Embryonic facial prominence (tissue), 1 donor: ENCODE measurements around the gene SEMA3C.

ENCODE experiments used
- DNase-seq: peaks from one replicate; pipeline ENCODE4 v3.0.0-alpha.2; 2016; ENCODE audit errors: extremely low spot score

SEMA3C gene

GRCh38 chr7:80848841-80849240, 70.0 kb downstream of the SEMA3C start:
- no peak for DNase-seq

DNA sequence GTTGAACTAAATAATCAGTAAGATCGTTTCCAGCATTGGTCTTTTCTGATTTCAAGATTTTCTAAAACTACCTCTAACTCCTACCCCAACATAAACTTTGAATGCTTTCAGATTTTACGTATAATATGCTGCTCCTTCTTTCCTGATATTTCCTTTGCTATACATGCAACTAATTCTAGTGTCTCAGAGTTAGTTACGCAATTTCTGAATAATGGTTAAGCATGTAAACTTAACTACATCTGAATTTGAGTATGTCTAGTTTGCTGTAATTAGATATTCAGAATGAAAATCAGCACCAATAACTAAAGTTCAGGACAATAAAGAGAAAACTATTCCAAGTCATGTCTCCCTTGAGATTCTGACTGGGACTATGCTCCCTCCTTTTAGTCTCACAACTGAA, 71.0 kb downstream of the SEMA3C start:
- no peak for DNase-seq

DNA sequence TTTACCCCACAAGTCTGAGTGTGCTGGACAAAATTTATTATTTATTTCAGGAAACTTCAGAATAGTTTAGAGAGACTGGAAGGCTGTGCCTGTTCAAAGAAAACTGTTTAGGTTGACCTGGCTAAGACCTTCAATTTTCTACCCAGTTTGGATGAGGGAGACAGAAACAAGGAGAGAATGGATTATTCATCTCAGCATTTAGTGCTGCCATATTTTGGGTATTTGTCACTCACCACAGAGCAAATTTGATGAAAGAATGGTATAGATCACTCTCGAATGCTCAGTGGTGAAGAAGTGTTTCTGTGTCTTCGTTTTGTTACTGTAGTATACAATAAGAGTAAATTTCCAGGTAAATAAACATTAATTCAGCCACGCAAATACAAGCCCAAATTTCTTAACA, 71.8 kb downstream of the SEMA3C start:
- DNase-seq: no peak

DNA sequence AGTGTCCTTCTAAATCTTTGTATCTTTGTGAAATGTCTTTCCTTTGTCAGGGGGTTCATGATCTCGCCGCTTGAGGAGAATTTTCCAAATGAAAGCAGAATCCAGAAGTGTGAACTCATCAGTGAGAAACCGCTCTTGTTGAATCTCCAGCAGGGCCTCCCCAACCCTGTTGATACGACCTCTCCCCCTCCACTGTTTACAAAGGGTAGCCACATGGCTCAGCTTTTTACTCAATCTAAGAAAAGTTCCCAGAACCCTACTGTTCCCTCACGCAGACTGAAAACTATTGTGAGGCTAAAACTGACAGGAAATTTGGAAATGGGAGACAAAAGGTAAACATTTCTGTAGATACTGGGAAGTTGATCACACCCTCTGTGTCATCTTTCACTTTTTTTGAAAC, 73.9 kb downstream of the SEMA3C start:
- DNase-seq: no peak

GRCh38 chr7:80843018-80843677, 75.7 kb downstream of the SEMA3C start:
- no peak for DNase-seq

DNA sequence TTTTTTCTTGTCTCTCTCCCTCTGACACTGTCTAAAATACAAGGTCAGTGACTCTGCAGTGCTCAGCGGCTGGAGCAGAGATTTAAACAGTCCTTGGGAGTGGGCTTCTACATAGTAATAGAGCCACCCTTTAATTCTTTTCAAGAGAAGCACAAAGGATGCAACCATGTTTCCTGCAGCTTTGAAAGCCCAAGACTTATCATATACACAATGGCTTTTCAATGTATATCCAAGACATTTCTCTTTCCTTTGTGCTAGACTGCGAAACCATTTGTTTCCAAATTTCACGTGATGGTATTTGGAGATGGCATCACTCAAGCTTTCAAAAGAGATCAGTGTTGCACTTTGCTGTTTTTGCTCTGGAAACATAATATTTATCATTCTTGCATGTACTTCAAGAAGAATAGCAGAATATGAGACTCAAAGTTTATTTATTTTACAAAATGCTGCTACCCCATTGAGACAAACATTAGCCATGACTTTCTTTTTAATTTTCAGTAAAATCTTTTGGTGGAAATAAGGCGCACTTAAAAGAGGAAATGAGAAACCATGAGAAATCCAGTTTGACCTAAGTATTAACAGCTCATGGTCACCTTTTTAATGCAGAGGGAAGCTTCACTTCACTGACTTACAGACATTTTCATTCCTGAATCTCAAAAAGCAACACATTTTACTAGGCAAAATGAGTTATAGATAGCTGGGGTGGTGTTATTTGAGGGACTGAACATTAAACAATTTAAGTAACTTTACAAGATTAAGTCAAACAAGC, 76.6 kb downstream of the SEMA3C start:
- no peak for DNase-seq

GRCh38 chr7:80841423-80841955, 77.4 kb downstream of the SEMA3C start:
- no peak for DNase-seq

GRCh38 chr7:80840681-80841080, 78.2 kb downstream of the SEMA3C start:
- DNase-seq: no peak

- DNase-seq: no peak
These were observed 79.0 kb downstream of the SEMA3C start for GRCh38 chr7:80839855-80840254.

DNA sequence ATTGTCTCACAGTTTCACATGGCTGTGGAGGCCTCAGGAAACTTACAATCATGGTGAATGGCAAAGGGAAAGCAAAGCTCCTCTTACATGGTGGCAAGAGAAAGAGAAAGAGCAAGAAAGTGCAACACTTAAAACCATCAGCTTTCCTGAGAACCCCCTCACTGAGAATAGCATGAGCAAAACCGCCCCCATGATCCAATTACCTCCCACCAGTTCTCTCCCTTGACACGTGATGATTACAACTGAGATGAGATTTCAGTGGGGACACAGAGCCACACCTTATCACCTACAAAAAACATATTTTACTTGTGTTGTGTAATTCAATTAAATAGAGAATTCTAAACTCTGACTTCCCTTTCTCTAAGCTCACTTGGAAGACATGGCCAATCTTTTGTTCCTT, 80.2 kb downstream of the SEMA3C start:
- no peak for DNase-seq

DNA sequence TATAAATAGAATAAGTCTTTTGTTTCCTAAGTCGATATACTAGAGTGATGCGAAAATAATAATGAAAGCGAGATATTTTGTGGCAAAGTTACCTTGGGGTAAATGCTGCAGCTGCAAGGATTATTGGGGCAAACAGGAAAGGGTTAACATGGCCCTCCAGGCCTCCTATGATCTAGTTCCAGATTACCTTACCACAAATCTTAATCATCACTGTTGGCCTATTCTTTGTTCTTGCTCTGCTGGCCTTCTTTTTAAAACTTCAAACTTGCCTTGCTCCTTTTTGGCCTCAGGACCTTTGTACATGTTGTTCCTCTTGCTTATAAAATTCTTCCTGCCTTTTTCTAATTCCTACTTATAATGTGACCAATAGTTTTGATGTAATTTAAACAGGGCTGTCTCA, 81.5 kb downstream of the SEMA3C start:
- DNase-seq: no peak

- DNase-seq: no peak
These were observed 83.6 kb downstream of the SEMA3C start for GRCh38 chr7:80835251-80835650.

GRCh38 chr7:80833289-80834268, 85.3 kb downstream of the SEMA3C start:
- no peak for DNase-seq

- no peak for DNase-seq
These were observed 86.8 kb downstream of the SEMA3C start for GRCh38 chr7:80832006-80832405.

DNA sequence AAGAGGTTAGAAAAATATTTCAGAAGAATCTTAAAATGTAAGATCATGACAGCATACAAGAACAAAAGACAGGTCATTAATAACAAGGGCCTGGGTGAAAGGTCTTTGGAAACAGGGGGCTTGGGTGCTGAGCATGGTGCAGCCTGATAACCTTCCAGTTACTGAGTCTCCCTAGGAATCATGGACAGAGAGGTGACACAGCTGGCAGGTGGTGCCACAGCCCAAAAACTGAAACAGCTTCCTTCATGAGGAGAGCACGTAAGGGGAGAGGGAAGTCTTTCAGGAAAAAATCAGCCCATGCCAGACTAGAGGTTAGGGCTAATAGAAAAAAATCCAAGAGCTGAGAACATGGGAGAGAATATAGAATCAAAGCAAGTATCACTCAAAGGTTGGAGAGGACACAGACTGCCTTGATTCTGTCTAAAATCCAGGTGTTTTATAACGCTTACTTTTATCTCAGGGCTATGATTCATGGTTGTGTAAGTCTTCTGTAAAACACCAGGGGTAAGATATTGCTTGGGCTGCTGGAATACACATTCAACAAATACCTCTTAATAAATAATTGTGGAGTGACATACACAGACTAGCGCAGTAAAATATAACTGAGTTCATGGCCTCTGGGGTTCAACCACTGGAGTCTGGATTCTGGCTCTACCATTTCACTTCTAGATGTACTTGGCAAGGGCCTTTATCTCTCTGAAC, 88.1 kb downstream of the SEMA3C start:
- no peak for DNase-seq

DNA sequence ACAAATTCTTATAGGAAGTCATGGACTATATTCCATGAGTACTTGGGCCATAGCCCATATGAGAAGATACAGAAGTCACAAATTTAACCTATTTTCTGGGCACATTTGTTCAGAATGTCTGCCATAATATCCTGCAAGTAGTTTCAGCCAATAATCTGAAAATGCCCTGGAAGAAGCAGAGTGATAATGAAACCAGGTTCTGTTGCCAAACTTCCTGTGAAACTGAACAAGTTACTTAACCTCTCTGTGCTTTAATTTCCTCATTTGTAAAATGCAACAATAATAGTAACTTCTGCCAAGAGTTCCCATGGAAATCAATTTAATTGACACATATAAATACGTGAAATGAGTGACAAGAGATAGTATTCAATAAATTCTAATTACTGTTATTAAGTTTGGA, 88.8 kb downstream of the SEMA3C start:
- DNase-seq: no peak

- DNase-seq: no peak
These were observed 89.3 kb downstream of the SEMA3C start for GRCh38 chr7:80829527-80829926.

DNA sequence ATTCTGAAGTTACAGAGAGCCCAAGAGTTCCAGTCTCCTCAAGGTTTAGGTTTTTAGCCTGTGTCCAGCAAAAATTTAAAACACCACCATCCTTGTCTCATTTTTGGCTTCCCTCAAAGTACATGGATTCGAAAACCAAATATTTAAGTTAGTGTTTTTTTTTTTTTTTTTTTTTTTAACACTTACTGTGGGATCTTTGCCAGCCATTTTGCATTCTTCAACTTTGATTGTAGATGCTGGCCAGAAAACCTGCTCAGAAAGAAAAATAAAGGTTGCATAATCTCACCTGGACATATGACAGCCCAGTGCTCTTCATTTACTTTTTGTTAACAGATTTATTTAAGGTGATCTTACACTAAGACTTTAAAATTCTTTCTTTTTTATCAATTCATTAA, 91.6 kb downstream of the SEMA3C start:
- DNase-seq: no peak

DNA sequence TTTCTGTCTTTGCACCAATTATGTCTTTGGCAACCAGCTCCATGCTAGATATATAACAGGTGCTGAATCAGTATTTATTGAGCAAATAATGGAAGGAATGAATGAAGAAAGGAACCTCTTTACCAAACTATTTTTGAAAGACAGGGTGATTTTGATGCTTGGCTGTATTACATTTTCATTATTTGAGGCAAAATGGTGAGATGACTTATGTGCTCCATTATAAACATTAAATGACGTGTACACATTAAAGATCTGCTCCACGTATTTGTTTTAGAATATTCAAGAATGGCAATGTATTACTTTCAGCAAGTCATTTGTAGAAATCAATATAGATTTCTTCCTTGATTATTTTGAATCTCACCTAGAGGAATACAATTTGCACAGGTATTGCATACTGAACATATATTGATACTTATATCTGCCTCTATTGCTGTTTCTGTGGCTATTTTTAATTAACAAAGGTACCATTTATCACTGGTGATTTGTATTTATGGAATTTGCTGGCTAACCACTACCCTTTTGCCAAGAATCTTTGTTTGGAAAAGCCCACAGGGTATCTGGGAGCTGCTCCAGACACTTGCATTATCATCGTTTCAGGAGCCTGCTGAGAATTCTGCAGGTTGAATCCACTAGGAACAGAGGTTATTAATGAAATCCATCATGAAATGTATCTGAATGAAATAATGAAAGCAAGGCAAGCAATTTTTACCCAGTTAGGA, 92.2 kb downstream of the SEMA3C start:
- DNase-seq: no peak

DNA sequence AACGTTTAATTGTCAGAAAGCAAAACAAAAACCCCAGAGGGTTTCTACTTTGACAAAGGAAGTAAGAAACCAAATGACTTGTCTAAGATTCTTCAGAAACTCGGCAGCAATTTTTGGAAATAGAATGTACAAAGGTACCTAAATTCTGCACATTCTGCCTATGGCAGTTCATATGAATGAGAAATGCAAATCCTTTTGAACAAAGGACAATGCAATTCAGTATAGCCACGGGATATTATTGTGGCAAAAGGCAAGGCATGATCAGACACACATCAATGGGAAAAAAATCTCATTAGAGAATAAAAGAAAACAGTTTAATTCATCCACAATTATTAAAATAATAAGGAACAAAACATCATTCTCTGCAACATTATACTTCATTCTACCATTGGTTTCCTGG, 93.4 kb downstream of the SEMA3C start:
- DNase-seq: no peak

GRCh38 chr7:80824253-80824652, 94.6 kb downstream of the SEMA3C start:
- DNase-seq: no peak
